ENCODE measurements around the gene LCE1C. TPM values are rescaled to one million over a fixed set of nuclear protein-coding genes. Genes with fewer than 3 reads are reported as not detected.

LCE1C gene
- polyA plus RNA-seq, 1 experiment, result not detected

GRCh38 chr1:152801333-152801732 is 5.1 kb downstream of the LCE1C start:
- Histone ChIP-seq H3K27ac (ENCODE audit: low read depth, low read length) (no peak overlapping the region), H3K4me3 (ENCODE audit: low read depth, low read length) (no peak overlapping the region), H3K9me3 (ENCODE audit: control insufficient read depth, insufficient read depth, low read length) (peaks cover 10% of the 10 kb centered on the region), H3K27me3 (ENCODE audit: control insufficient read depth, insufficient read depth, low read length) (no peaks in the 10 kb centered on the region)
- TF ChIP-seq CTCF (IDR thresholded peaks at IDR 0.05; ENCODE audit: low read depth, low read length), result no peak
- ChIA-PET CTCF (no interaction called here), POLR2A (no interaction called here)
- no peak for DNase-seq (ENCODE audit: low read depth, low spot score)

GRCh38 chr1:152796421-152796820 is 10.0 kb downstream of the LCE1C start, which contains the start of gene LCE1D:
TSS of gene LCE1D (plus strand) at chr1:152796721. CDS start at chr1:152797795, 1,074 bp downstream.
- Histone ChIP-seq H3K27ac (ENCODE audit: low read depth, low read length) (no peak within 1 kb of the TSS), H3K9me3 (ENCODE audit: control insufficient read depth, insufficient read depth, low read length) (peaks cover 4% of the 10 kb centered on the region), H3K27me3 (ENCODE audit: control insufficient read depth, insufficient read depth, low read length) (no peaks in the 10 kb centered on the region), H3K4me3 (ENCODE audit: low read depth, low read length) (no peak within 1 kb of the TSS)
- ChIA-PET POLR2A (no interaction called here), CTCF (no interaction called here)
- no peak for DNase-seq (ENCODE audit: low read depth, low spot score)
- no peak for TF ChIP-seq CTCF (IDR thresholded peaks at IDR 0.05; ENCODE audit: low read depth, low read length)

- no peak for DNase-seq (ENCODE audit: low read depth, low spot score)
- POLR2A ChIA-PET, result no interaction called here
- CTCF ChIA-PET, result no interaction called here
- Histone ChIP-seq H3K27me3 (ENCODE audit: control insufficient read depth, insufficient read depth, low read length) (no peaks in the 10 kb centered on the region), H3K27ac (ENCODE audit: low read depth, low read length) (no peak overlapping the region), H3K4me3 (ENCODE audit: low read depth, low read length) (no peak overlapping the region), H3K9me3 (ENCODE audit: control insufficient read depth, insufficient read depth, low read length) (peaks cover 4% of the 10 kb centered on the region)
- TF ChIP-seq CTCF (IDR thresholded peaks at IDR 0.05; ENCODE audit: low read depth, low read length), result no peak
Observed at GRCh38 chr1:152795686-152796085, 10.8 kb downstream of the LCE1C start.

- H3K9me3 ChIP-seq (ENCODE audit: control insufficient read depth, insufficient read depth, low read length), result peaks cover 4% of the 10 kb centered on the region; the same call in 1 of the 2 replicates
- ChIA-PET CTCF (no interaction called here), POLR2A (no interaction called here)
- DNase-seq (ENCODE audit: low read depth, low spot score), result no peak
- no peak within 1 kb of the TSS for H3K4me3 ChIP-seq (ENCODE audit: low read depth, low read length)
- H3K27ac ChIP-seq (ENCODE audit: low read depth, low read length), result no peak within 1 kb of the TSS
- TF ChIP-seq CTCF (IDR thresholded peaks at IDR 0.05; ENCODE audit: low read depth, low read length), result no peak
- no peaks in the 10 kb centered on the region for H3K27me3 ChIP-seq (ENCODE audit: control insufficient read depth, insufficient read depth, low read length)
Observed at GRCh38 chr1:152786077-152786476, 20.4 kb downstream of the LCE1C start, which contains the start of gene LCE1E. TSS of gene LCE1E (plus strand) at chr1:152786257. CDS start at chr1:152787300, 1,043 bp downstream.

GRCh38 chr1:152783095-152783494 is 23.4 kb downstream of the LCE1C start:
- CTCF ChIA-PET, result no interaction called here
- Histone ChIP-seq H3K27me3 (ENCODE audit: control insufficient read depth, insufficient read depth, low read length) (no peaks in the 10 kb centered on the region), H3K27ac (ENCODE audit: low read depth, low read length) (no peak overlapping the region), H3K9me3 (ENCODE audit: control insufficient read depth, insufficient read depth, low read length) (peaks cover 4% of the 10 kb centered on the region), H3K4me3 (ENCODE audit: low read depth, low read length) (no peak overlapping the region)
- no peak for TF ChIP-seq CTCF (IDR thresholded peaks at IDR 0.05; ENCODE audit: low read depth, low read length)
- POLR2A ChIA-PET, result no interaction called here
- DNase-seq (ENCODE audit: low read depth, low spot score), result no peak
